ENCODE measurements around the gene VEGFA. TPM values are rescaled to one million over a fixed set of nuclear protein-coding genes. Genes with fewer than 3 reads are reported as not detected.

VEGFA gene
- total RNA-seq, 1 experiment from 2014 or later = 407 TPM

DNA sequence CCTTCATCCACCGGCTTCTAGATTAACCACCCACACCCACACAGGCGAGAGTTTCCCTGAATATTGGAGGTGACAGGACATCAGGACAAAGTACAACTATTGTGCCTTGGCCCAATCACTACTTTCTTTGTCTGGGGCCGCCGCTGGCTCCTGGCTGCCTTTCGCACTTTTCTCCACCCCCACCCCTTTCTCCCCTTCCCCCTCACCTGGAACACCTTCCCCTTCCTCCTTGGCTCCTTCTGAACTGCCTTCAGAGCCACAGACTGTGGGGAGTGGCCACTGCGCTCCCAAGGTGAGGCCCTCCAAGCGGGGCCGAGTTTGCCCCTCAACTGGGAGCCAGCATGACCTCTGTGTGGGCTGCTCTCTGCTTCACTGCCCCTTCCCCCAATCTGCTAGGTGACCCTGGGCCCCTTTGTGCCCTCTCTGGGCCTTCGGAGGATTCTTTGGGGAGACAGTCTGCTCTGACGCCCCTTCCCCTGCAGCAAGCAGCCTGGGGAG, 3.0 kb upstream of the VEGFA start:
- intact Hi-C loops (cut with micrococcal nuclease; ENCODE audit: unreplicated experiment) = loop anchor here (1.0 to 2.0 kb wide), 2 partner anchors 43 to 150 kb away; no protein-coding TSS in a partner anchor
- Mint-ChIP-seq H3K4me3 (ENCODE audit: low read depth, unreplicated experiment) (peak overlapping the region; percentile 29), H3K4me1 (ENCODE audit: low read depth, unreplicated experiment) (peaks cover 53% of the 10 kb centered on the region), H3K27me3 (ENCODE audit: unreplicated experiment) (no peaks in the 10 kb centered on the region), H3K36me3 (ENCODE audit: insufficient read depth, unreplicated experiment) (peaks cover 30% of the 10 kb centered on the region), H3K9me3 (ENCODE audit: low read depth, unreplicated experiment) (no peaks in the 10 kb centered on the region), H3K27ac (ENCODE audit: unreplicated experiment) (peak overlapping the region; percentile 64)
- CTCF ChIA-PET = interaction anchor here (0.6 to 4.1 kb wide), 7 partner anchors 42 to 312 kb away, joined by 3 to 40 read pairs (median 4); no protein-coding TSS in a partner anchor
- BruUV-seq (replicated peaks) = no TSS peak
- TF ChIP-seq, protein P1, sequence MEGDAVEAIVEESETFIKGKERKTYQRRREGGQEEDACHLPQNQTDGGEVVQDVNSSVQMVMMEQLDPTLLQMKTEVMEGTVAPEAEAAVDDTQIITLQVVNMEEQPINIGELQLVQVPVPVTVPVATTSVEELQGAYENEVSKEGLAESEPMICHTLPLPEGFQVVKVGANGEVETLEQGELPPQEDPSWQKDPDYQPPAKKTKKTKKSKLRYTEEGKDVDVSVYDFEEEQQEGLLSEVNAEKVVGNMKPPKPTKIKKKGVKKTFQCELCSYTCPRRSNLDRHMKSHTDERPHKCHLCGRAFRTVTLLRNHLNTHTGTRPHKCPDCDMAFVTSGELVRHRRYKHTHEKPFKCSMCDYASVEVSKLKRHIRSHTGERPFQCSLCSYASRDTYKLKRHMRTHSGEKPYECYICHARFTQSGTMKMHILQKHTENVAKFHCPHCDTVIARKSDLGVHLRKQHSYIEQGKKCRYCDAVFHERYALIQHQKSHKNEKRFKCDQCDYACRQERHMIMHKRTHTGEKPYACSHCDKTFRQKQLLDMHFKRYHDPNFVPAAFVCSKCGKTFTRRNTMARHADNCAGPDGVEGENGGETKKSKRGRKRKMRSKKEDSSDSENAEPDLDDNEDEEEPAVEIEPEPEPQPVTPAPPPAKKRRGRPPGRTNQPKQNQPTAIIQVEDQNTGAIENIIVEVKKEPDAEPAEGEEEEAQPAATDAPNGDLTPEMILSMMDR (IDR thresholded peaks at IDR 0.05; ENCODE audit: unreplicated experiment) = no peak
- DNase-seq = peak; percentile 70

DNA sequence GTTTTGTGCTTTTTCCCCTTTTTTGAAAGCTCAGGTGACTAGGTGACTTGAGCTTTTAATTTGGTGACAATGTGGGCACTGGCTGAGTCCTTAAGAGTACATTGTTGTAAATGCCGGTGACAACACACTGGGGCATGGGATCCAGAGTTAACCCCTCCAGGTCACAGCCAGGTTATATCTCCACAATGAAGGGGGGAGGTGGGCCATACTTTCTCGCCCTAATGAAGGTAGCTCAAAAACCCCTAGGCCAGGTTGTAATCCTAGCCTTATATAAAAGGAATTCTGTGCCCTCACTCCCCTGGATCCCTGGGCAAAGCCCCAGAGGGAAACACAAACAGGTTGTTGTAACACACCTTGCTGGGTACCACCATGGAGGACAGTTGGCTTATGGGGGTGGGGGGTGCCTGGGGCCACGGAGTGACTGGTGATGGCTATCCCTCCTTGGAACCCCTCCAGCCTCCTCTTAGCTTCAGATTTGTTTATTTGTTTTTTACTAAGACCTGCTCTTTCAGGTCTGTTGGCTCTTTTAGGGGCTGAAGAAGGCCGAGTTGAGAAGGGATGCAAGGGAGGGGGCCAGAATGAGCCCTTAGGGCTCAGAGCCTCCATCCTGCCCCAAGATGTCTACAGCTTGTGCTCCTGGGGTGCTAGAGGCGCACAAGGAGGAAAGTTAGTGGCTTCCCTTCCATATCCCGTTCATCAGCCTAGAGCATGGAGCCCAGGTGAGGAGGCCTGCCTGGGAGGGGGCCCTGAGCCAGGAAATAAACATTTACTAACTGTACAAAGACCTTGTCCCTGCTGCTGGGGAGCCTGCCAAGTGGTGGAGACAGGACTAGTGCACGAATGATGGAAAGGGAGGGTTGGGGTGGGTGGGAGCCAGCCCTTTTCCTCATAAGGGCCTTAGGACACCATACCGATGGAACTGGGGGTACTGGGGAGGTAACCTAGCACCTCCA, 2.2 kb upstream of the VEGFA start:
- intact Hi-C loops (cut with micrococcal nuclease; ENCODE audit: unreplicated experiment) = loop anchor here (1.0 to 2.0 kb wide), 3 partner anchors 44 to 183 kb away; no protein-coding TSS in a partner anchor
- DNase-seq = no peak
- Mint-ChIP-seq H3K27me3 (ENCODE audit: unreplicated experiment) (no peaks in the 10 kb centered on the region), H3K4me1 (ENCODE audit: low read depth, unreplicated experiment) (peaks cover 53% of the 10 kb centered on the region), H3K9me3 (ENCODE audit: low read depth, unreplicated experiment) (no peaks in the 10 kb centered on the region), H3K27ac (ENCODE audit: unreplicated experiment) (peak overlapping the region; percentile 64), H3K4me3 (ENCODE audit: low read depth, unreplicated experiment) (peak overlapping the region; percentile 29), H3K36me3 (ENCODE audit: insufficient read depth, unreplicated experiment) (peaks cover 38% of the 10 kb centered on the region)
- CTCF ChIA-PET = interaction anchor here (0.6 to 4.1 kb wide), 12 partner anchors 21 to 311 kb away, joined by 3 to 40 read pairs (median 4); no protein-coding TSS in a partner anchor
- TF ChIP-seq, protein P1 (IDR thresholded peaks at IDR 0.05; ENCODE audit: unreplicated experiment) = no peak
- no TSS peak for BruUV-seq (replicated peaks)

DNA sequence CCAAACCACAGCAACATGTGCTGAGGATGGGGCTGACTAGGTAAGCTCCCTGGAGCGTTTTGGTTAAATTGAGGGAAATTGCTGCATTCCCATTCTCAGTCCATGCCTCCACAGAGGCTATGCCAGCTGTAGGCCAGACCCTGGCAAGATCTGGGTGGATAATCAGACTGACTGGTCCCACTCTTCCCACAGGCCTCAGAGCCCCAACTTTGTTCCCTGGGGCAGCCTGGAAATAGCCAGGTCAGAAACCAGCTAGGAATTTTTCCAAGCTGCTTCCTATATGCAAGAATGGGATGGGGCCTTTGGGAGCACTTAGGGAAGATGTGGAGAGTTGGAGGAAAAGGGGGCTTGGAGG, 1.5 kb upstream of the VEGFA start:
- H3K4me3 Mint-ChIP-seq (ENCODE audit: low read depth, unreplicated experiment) = no peak overlapping the region
- no peaks in the 10 kb centered on the region for H3K27me3 Mint-ChIP-seq (ENCODE audit: unreplicated experiment)
- intact Hi-C loops (cut with micrococcal nuclease; ENCODE audit: unreplicated experiment) = loop anchor here (2.0 kb wide), 1 partner anchor 182 kb away; no protein-coding TSS in a partner anchor
- DNase-seq = no peak
- H3K9me3 Mint-ChIP-seq (ENCODE audit: low read depth, unreplicated experiment) = no peaks in the 10 kb centered on the region
- TF ChIP-seq, protein P1 (IDR thresholded peaks at IDR 0.05; ENCODE audit: unreplicated experiment) = no peak
- H3K27ac Mint-ChIP-seq (ENCODE audit: unreplicated experiment) = no peak overlapping the region
- H3K36me3 Mint-ChIP-seq (ENCODE audit: insufficient read depth, unreplicated experiment) = peaks cover 44% of the 10 kb centered on the region
- H3K4me1 Mint-ChIP-seq (ENCODE audit: low read depth, unreplicated experiment) = peaks cover 53% of the 10 kb centered on the region
- no TSS peak for BruUV-seq (replicated peaks)
- CTCF ChIA-PET = interaction anchor here (0.6 to 4.1 kb wide), 11 partner anchors 22 to 310 kb away, joined by 3 to 40 read pairs (median 5); no protein-coding TSS in a partner anchor

DNA sequence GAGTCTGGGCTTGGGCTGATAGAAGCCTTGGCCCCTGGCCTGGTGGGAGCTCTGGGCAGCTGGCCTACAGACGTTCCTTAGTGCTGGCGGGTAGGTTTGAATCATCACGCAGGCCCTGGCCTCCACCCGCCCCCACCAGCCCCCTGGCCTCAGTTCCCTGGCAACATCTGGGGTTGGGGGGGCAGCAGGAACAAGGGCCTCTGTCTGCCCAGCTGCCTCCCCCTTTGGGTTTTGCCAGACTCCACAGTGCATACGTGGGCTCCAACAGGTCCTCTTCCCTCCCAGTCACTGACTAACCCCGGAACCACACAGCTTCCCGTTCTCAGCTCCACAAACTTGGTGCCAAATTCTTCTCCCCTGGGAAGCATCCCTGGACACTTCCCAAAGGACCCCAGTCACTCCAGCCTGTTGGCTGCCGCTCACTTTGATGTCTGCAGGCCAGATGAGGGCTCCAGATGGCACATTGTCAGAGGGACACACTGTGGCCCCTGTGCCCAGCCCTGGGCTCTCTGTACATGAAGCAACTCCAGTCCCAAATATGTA, 957 bp upstream of the VEGFA start:
- peaks cover 53% of the 10 kb centered on the region for H3K4me1 Mint-ChIP-seq (ENCODE audit: low read depth, unreplicated experiment)
- TF ChIP-seq, protein P1 (IDR thresholded peaks at IDR 0.05; ENCODE audit: unreplicated experiment) = no peak
- H3K4me3 Mint-ChIP-seq (ENCODE audit: low read depth, unreplicated experiment) = peak overlapping the region; percentile 87
- intact Hi-C loops (cut with micrococcal nuclease; ENCODE audit: unreplicated experiment) = loop anchor here (1.0 to 2.0 kb wide), 4 partner anchors 102 to 310 kb away; no protein-coding TSS in a partner anchor
- no peak for DNase-seq
- H3K36me3 Mint-ChIP-seq (ENCODE audit: insufficient read depth, unreplicated experiment) = peaks cover 50% of the 10 kb centered on the region
- H3K27ac Mint-ChIP-seq (ENCODE audit: unreplicated experiment) = peak overlapping the region; percentile 95
- no peaks in the 10 kb centered on the region for H3K9me3 Mint-ChIP-seq (ENCODE audit: low read depth, unreplicated experiment)
- CTCF ChIA-PET = interaction anchor here (0.6 to 4.1 kb wide), 27 partner anchors 24 to 331 kb away, joined by 3 to 40 read pairs (median 5); partner anchors contain the start of gene MAD2L1BP
- no peaks in the 10 kb centered on the region for H3K27me3 Mint-ChIP-seq (ENCODE audit: unreplicated experiment)
- BruUV-seq (replicated peaks) = no TSS peak
